HG03575 (cell line): ENCODE measurements around the gene GNAQ.

Experiments
- ATAC-seq: cut with Tn5 transposase; IDR thresholded peaks from one replicate; pipeline ENCODE4 v1.9.1; 2021; ENCODE audit not compliant: unreplicated experiment, insufficient number of reproducible peaks, low FRiP score; ENCODE audit errors: extremely low read depth

Gene GNAQ

GRCh38 chr9:77927265-77927664, 104.3 kb downstream of the GNAQ start:
- no peak for ATAC-seq

GRCh38 chr9:77926371-77926878, 105.2 kb downstream of the GNAQ start:
- ATAC-seq: no peak

GRCh38 chr9:77922591-77922990, 109.0 kb downstream of the GNAQ start:
- no peak for ATAC-seq

GRCh38 chr9:77917800-77918199, 113.8 kb downstream of the GNAQ start:
- ATAC-seq: no peak

- ATAC-seq: no peak
Observed at GRCh38 chr9:77916820-77917219, 114.8 kb downstream of the GNAQ start.

GRCh38 chr9:77916410-77916819, 115.2 kb downstream of the GNAQ start:
- ATAC-seq: no peak

- ATAC-seq: no peak
Observed at GRCh38 chr9:77915744-77916143, 115.9 kb downstream of the GNAQ start.

GRCh38 chr9:77912895-77913693, 118.5 kb downstream of the GNAQ start:
- no peak for ATAC-seq

- ATAC-seq: no peak
Observed at GRCh38 chr9:77911928-77912327, 119.7 kb downstream of the GNAQ start.

- no peak for ATAC-seq
Observed at GRCh38 chr9:77910194-77910621, 121.4 kb downstream of the GNAQ start.

- no peak for ATAC-seq
Observed at GRCh38 chr9:77909306-77909705, 122.3 kb downstream of the GNAQ start.

GRCh38 chr9:77908293-77908692, 123.3 kb downstream of the GNAQ start:
- no peak for ATAC-seq

- no peak for ATAC-seq
Observed at GRCh38 chr9:77907585-77907984, 124.0 kb downstream of the GNAQ start.

GRCh38 chr9:77906991-77907390, 124.6 kb downstream of the GNAQ start:
- no peak for ATAC-seq

GRCh38 chr9:77903666-77904285, 127.8 kb downstream of the GNAQ start:
- no peak for ATAC-seq

GRCh38 chr9:77901771-77902170, 129.8 kb downstream of the GNAQ start:
- no peak for ATAC-seq

GRCh38 chr9:77901018-77901417, 130.6 kb downstream of the GNAQ start:
- no peak for ATAC-seq

- no peak for ATAC-seq
Observed at GRCh38 chr9:77899679-77900354, 131.8 kb downstream of the GNAQ start.

- ATAC-seq: no peak
Observed at GRCh38 chr9:77898864-77899263, 132.7 kb downstream of the GNAQ start.
